H1 (cell line): ENCODE measurements around the gene DCAF8. TPM values are rescaled to one million over a fixed set of nuclear protein-coding genes. Genes with fewer than 3 reads are reported as not detected.

Experiments
- CTCF ChIA-PET: fragments of 300-600 bp; sonication (Branson Sonifier 250); formaldehyde crosslinking; loops from one replicate; lab custom pipeline; 2021; ENCODE audit not compliant: partially characterized antibody; lab: Charles Lee
- POLR2A ChIA-PET: fragments of 300-600 bp; sonication (Branson Sonifier 250); formaldehyde crosslinking; loops from one replicate; lab custom pipeline; 2021; ENCODE audit warnings: inconsistent platforms; ENCODE audit not compliant: partially characterized antibody; lab: Charles Lee
- DNase-seq, 2 experiments: peaks; one replicate each; pipeline versions ENCODE4 v3.0.0 to v3.0.0-alpha.2; 2010 to 2022; ENCODE audit warnings: low spot score in 2 of 2, low read depth in 1 of 2, mixed read lengths in 1 of 2
- FAIRE-seq: peaks from 2 replicates; lab custom pipeline; 2011; peaks lifted over from hg19 to GRCh38; lab: Jason Lieb, UNC
- H2AFZ ChIP-seq: 2 replicates; pipeline ENCODE4 v1.8.1; 2012; ENCODE audit warnings: low read length, inconsistent platforms
- H2AK5ac ChIP-seq: 2 replicates; pipeline ENCODE4 v1.6.1; 2013; ENCODE audit warnings: low read depth, low read length
- H2BK120ac ChIP-seq: replicated peaks from 2 replicates; pipeline ENCODE3; 2013; ENCODE audit warnings: low read depth, low read length, inconsistent platforms
- H2BK12ac ChIP-seq: 2 replicates; pipeline ENCODE4 v1.6.1; 2013; ENCODE audit warnings: low read depth, low read length
- H2BK15ac ChIP-seq: 2 replicates; pipeline ENCODE4 v1.6.1; 2013; ENCODE audit warnings: low read length
- H2BK20ac ChIP-seq: 2 replicates; pipeline ENCODE4 v1.6.1; 2013; ENCODE audit warnings: low read length
- H2BK5ac ChIP-seq: 2 replicates; pipeline ENCODE4 v1.6.1; 2013; ENCODE audit warnings: low read depth, low read length
- H3K14ac ChIP-seq: 2 replicates; pipeline ENCODE4 v1.6.1; 2013; ENCODE audit warnings: inconsistent platforms; ENCODE audit not compliant: insufficient read length
- H3K18ac ChIP-seq: 2 replicates; pipeline ENCODE4 v1.6.1; 2013; ENCODE audit warnings: low read length; ENCODE audit errors: extremely low read depth
- H3K23ac ChIP-seq: 2 replicates; pipeline ENCODE4 v1.6.1; 2013; ENCODE audit warnings: inconsistent platforms; ENCODE audit not compliant: insufficient read length
- H3K23me2 ChIP-seq: 2 replicates; pipeline ENCODE4 v1.6.1; 2013; ENCODE audit warnings: low read depth, low read length
- H3K27ac ChIP-seq: 2 replicates; pipeline ENCODE4 v1.6.1; 2011; ENCODE audit warnings: low read depth, low read length, inconsistent platforms
- H3K27me3 ChIP-seq, 4 experiments: replicated peaks in 1 of 4; 1 replicate in 1 of 4; 2 replicates in 3 of 4; pipeline versions ENCODE4 v1.6.1 to v1.8.1; 2011 to 2013; ENCODE audit warnings: low read length in 3 of 4, mild to moderate bottlenecking in 3 of 4, inconsistent platforms in 2 of 4, mixed read lengths in 2 of 4, moderate library complexity in 1 of 4; ENCODE audit not compliant: control insufficient read depth in 3 of 4, insufficient read depth in 3 of 4; ENCODE audit errors: extremely low read depth in 1 of 4
- H3K36me3 ChIP-seq, 4 experiments: 2 replicates each; pipeline versions ENCODE4 v1.6.1 to v1.8.1; 2011 to 2013; ENCODE audit warnings: mild to moderate bottlenecking in 4 of 4, low read length in 3 of 4, moderate library complexity in 2 of 4, control low read depth in 1 of 4, inconsistent platforms in 1 of 4; ENCODE audit not compliant: insufficient read depth in 4 of 4, control insufficient read depth in 2 of 4
- H3K4ac ChIP-seq: replicated peaks from 2 replicates; pipeline ENCODE3; 2013; ENCODE audit warnings: low read length, low read depth, mixed read lengths, inconsistent platforms; ENCODE audit not compliant: insufficient read length
- H3K4me1 ChIP-seq, 4 experiments: replicated peaks in 1 of 4; 1 replicate in 1 of 4; 2 replicates in 3 of 4; pipeline versions ENCODE4 v1.6.1 to v1.8.1; 2011 to 2013; ENCODE audit warnings: low read length in 3 of 4, inconsistent platforms in 2 of 4, mixed read lengths in 1 of 4; ENCODE audit not compliant: insufficient read depth in 4 of 4, control insufficient read depth in 3 of 4
- H3K4me2 ChIP-seq, 2 experiments: 2 replicates each; pipeline versions ENCODE4 v1.6.1 to v1.8.1; 2011 to 2013; ENCODE audit warnings: low read depth in 2 of 2, low read length in 2 of 2, control low read depth in 1 of 2, inconsistent platforms in 1 of 2, mild to moderate bottlenecking in 1 of 2; ENCODE audit not compliant: insufficient read depth in 1 of 2
- H3K4me3 ChIP-seq, 4 experiments: fragments of 200-600, 300-600 bp in 1 of 4; sonication (generic), shearing (Covaris generic), sonication (Bioruptor Twin) in 1 of 4; 2 replicates each; pipeline versions ENCODE4 v1.5.1 to v1.8.1; 2011 to 2016; ENCODE audit warnings: low read length in 4 of 4, low read depth in 3 of 4, control low read depth in 2 of 4, inconsistent platforms in 2 of 4, mild to moderate bottlenecking in 2 of 4, mixed read lengths in 1 of 4, moderate library complexity in 1 of 4; ENCODE audit not compliant: insufficient read depth in 2 of 4; ENCODE audit errors: extremely low read depth in 1 of 4
- H3K56ac ChIP-seq: replicated peaks from 2 replicates; pipeline ENCODE3; 2013; ENCODE audit warnings: low read depth, mild to moderate bottlenecking, mixed read lengths, low read length, inconsistent platforms; ENCODE audit not compliant: insufficient read length
- H3K79me1 ChIP-seq: 2 replicates; pipeline ENCODE4 v1.6.1; 2013; ENCODE audit warnings: low read depth, low read length, control low read depth
- H3K79me2 ChIP-seq, 2 experiments: 2 replicates each; pipeline versions ENCODE4 v1.6.1 to v1.8.1; 2012 to 2013; ENCODE audit warnings: low read length in 2 of 2, mild to moderate bottlenecking in 2 of 2, inconsistent platforms in 1 of 2; ENCODE audit not compliant: insufficient read depth in 2 of 2, control insufficient read depth in 1 of 2
- H3K9ac ChIP-seq, 4 experiments: replicated peaks in 1 of 4; 1 replicate in 1 of 4; 2 replicates in 3 of 4; pipeline versions ENCODE4 v1.6.1 to v1.8.1; 2011 to 2013; ENCODE audit warnings: low read depth in 3 of 4, low read length in 3 of 4, control low read depth in 2 of 4, mild to moderate bottlenecking in 2 of 4, moderate library complexity in 2 of 4, inconsistent platforms in 1 of 4; ENCODE audit errors: extremely low read depth in 1 of 4
- H3K9me3 ChIP-seq, 2 experiments: 2 replicates each; pipeline versions ENCODE4 v1.6.1 to v1.8.1; 2012 to 2013; ENCODE audit warnings: mild to moderate bottlenecking in 2 of 2, moderate library complexity in 2 of 2, control low read depth in 1 of 2, inconsistent platforms in 1 of 2, low read depth in 1 of 2, low read length in 1 of 2, mixed read lengths in 1 of 2; ENCODE audit not compliant: insufficient read depth in 2 of 2
- H4K20me1 ChIP-seq, 2 experiments: replicated peaks in 1 of 2; 2 replicates each; pipeline versions ENCODE3 to v1.8.1; 2011 to 2013; ENCODE audit warnings: inconsistent platforms in 2 of 2, low read length in 2 of 2, mild to moderate bottlenecking in 1 of 2; ENCODE audit not compliant: insufficient read depth in 2 of 2, control insufficient read depth in 1 of 2
- H4K5ac ChIP-seq: 2 replicates; pipeline ENCODE4 v1.6.1; 2013; ENCODE audit warnings: low read length, low read depth, mixed read lengths, inconsistent platforms; ENCODE audit not compliant: insufficient read length
- H4K8ac ChIP-seq: 2 replicates; pipeline ENCODE4 v1.8.0; 2013; ENCODE audit warnings: mild to moderate bottlenecking, moderate library complexity, low read length, inconsistent platforms; ENCODE audit not compliant: insufficient read depth; ENCODE audit errors: extremely low read depth
- H4K91ac ChIP-seq: replicated peaks from 2 replicates; pipeline ENCODE3; 2013; ENCODE audit warnings: low read length, mixed read lengths, inconsistent platforms; ENCODE audit not compliant: insufficient read length
- CTBP2 ChIP-seq: IDR thresholded peaks from 2 replicates; pipeline ENCODE4 v1.7.0; 2011; ENCODE audit warnings: borderline replicate concordance, mild to moderate bottlenecking, moderate library complexity, mixed read lengths, low read length; ENCODE audit not compliant: insufficient read depth, insufficient read length
- NANOG ChIP-seq: IDR thresholded peaks from 2 replicates; pipeline ENCODE4 v1.6.1; 2011; ENCODE audit warnings: low read length, low read depth, mild to moderate bottlenecking, inconsistent platforms; ENCODE audit not compliant: insufficient read depth, poor library complexity, severe bottlenecking
- NRF1 ChIP-seq: IDR thresholded peaks from 2 replicates; pipeline ENCODE4 v1.6.1; 2011; ENCODE audit warnings: mild to moderate bottlenecking, low read depth, low read length, improper control_type of control experiment
- PHF8 ChIP-seq: fragments of 200-600 bp; sonication (generic); conservative IDR thresholded peaks from 2 replicates; pipeline ENCODE4 v1.7.1; 2012; ENCODE audit warnings: low read depth, mild to moderate bottlenecking, inconsistent platforms, low read length, moderate library complexity
- POLR2AphosphoS5 ChIP-seq: IDR thresholded peaks from 2 replicates; pipeline ENCODE4 v1.6.1; 2011; ENCODE audit warnings: low read depth, low read length
- SAP30 ChIP-seq: fragments of 300-600 bp; sonication (generic); IDR thresholded peaks from 2 replicates; pipeline ENCODE4 v1.7.1; 2012; ENCODE audit warnings: low read length, moderate library complexity, mild to moderate bottlenecking, inconsistent platforms; ENCODE audit not compliant: insufficient read depth, insufficient replicate concordance
- SIN3A ChIP-seq, 2 experiments: IDR thresholded peaks in 1 of 2; conservative IDR thresholded peaks in 1 of 2; 2 replicates each; pipeline ENCODE4 v1.6.1; 2011 to 2012; ENCODE audit warnings: low read length in 2 of 2, improper control_type of control experiment in 1 of 2, low read depth in 1 of 2, mild to moderate bottlenecking in 1 of 2
- SIRT6 ChIP-seq: IDR thresholded peaks from one replicate; pipeline ENCODE4 v1.7.1; 2012; ENCODE audit warnings: low read length, inconsistent platforms
- SP1 ChIP-seq: IDR thresholded peaks from 2 replicates; pipeline ENCODE4 v1.6.1; 2011; ENCODE audit warnings: low read depth, low read length
- TAF1 ChIP-seq: IDR thresholded peaks from 2 replicates; pipeline ENCODE4 v1.6.1; 2011; ENCODE audit warnings: mild to moderate bottlenecking, low read depth, low read length
- WGBS, 2 experiments: shearing (Covaris generic) in 1 of 2; methylation state at CpG; one replicate each; pipeline versions ENCODE4 v1.1.6 to v1.1.7; 2013 to 2015; ENCODE audit warnings: low lambda C conversion rate in 2 of 2, mixed read lengths in 2 of 2, inconsistent platforms in 1 of 2, low coverage in 1 of 2, missing lambda C conversion rate in 1 of 2; ENCODE audit not compliant: insufficient replicate concordance in 2 of 2, insufficient coverage in 1 of 2, insufficient read length in 1 of 2; ENCODE audit errors: extremely low coverage in 1 of 2, missing lambda C conversion rate in 1 of 2; 5-methylcytosine and 5-hydroxymethylcytosine counted together
- polyA plus RNA-seq, 7 experiments: library from polyadenylated mRNA; depleted of rRNA in 3 of 7; stranded (reverse) in 5 of 7; unstranded in 2 of 7; fragments of >200 nt in 5 of 7; fragments of 200-250 nt in 2 of 7; gene quantifications; 1 replicate in 5 of 7; 2 replicates in 1 of 7; 4 replicates in 1 of 7; pipeline versions ENCODE4 v1.2.1 to v1.2.3, GENCODE V29; 2011 to 2013; ENCODE audit warnings: missing spikeins in 2 of 7, mixed read lengths in 2 of 7
- total RNA-seq: library from RNA; stranded (reverse); fragmentation: NEBNext Ultra II Directional; extraction: Animal tissue kit (Norgen Biotek cat#: 25700); gene quantifications from 2 replicates; pipeline ENCODE4 v1.2.1, GENCODE V29; 2021
- TF ChIP-seq, protein P1 (sequence below): IDR thresholded peaks from 2 replicates; pipeline ENCODE4 v1.6.1; 2012; ENCODE audit warnings: inconsistent platforms

DCAF8 gene
- total and polyA plus RNA-seq, 2 of the 8 experiments (the other 6 are each of a cell fraction or from before 2014, with no cell fraction given) = 68.2 to 110 TPM

DNA sequence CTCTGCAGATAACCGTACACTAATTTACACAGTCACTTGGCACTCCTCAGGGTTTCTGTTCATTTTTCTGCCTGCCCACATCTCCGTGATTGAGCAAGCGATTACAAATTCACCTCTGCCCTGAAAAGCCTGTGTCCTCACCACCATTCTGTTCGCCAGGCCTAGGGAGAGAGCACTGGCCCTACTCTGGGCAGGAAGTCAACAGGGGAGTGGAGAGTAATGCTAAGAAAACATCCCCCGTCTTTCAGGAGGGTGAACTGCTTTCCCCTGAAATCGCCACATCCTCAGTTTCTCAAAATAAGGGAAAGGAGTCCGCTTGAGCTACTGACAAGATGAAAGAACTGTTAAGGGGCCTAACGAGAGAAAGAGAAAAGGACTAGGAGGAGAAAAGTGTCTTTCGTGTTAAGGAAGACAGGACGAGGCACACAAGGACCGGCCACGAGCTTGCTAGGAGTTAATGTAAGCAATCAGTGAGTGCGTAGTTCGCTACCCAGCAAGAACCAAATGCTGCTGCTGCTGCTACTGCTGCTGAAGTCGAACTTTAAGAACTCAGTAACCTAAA is 22.0 kb upstream of the DCAF8 start:
- Histone ChIP-seq H2BK120ac (no peak overlapping the region), H3K4me2 (peak overlapping the region; percentile 82), H3K9ac (peak overlapping the region; percentile 86 to 94 (median 88)), H2BK12ac (no peak overlapping the region), H2BK15ac (no peak overlapping the region; the same call in 1 of the 2 replicates), H3K56ac (no peak overlapping the region), H3K4me1 (peaks cover 5 to 6% (median 5%) of the 10 kb centered on the region in 4 experiments; a peak in 6 of 7 replicates), H3K18ac (no peak overlapping the region), H2BK20ac (no peak overlapping the region), H2BK5ac (peak overlapping the region; percentile 71), H3K79me2 (peaks cover 0 to 15% of the 10 kb centered on the region in 2 experiments; a peak in 2 of 4 replicates), H2AFZ (no peak overlapping the region), H3K27ac (peak overlapping the region; percentile 81), H4K8ac (0 out of 2 replicates have a peak overlapping the region, but pooled peaks have one; percentile 83), H4K20me1 (peaks cover 0 to 3% of the 10 kb centered on the region in 2 experiments), H3K23ac (no peak overlapping the region), H4K5ac (no peak overlapping the region), H3K4ac (no peak overlapping the region), H3K79me1 (peaks cover 3% of the 10 kb centered on the region; the same call in 1 of the 2 replicates), H3K9me3 (no peaks in the 10 kb centered on the region), H3K36me3 (peaks cover 18 to 37% (median 33%) of the 10 kb centered on the region in 4 experiments), H3K23me2 (peaks cover 6% of the 10 kb centered on the region; the same call in 1 of the 2 replicates), H2AK5ac (no peak overlapping the region), H3K14ac (no peak overlapping the region), H3K27me3 (no peaks in the 10 kb centered on the region), H3K4me3 (peak overlapping the region; percentile 87 to 98 (median 90)), H4K91ac (no peak overlapping the region)
- WGBS, 2 experiments = 17% methylated on average over 15 of the region's 15 CpGs; no CpG with 5 or more reads in 1 of the 2 experiments
- no peak for DNase-seq
- ChIA-PET POLR2A (interaction anchor here (0.6 to 7.2 kb wide), 25 partner anchors 10 to 187 kb away, joined by 3 to 79 read pairs (median 3); partner anchors contain the start of genes ATP1A2, COPA, DCAF8 and NCSTN), CTCF (interaction anchor here (0.7 to 1.6 kb wide), 13 partner anchors 10 to 199 kb away, joined by 3 to 8 read pairs (median 3); no protein-coding TSS in a partner anchor)
- no peak for FAIRE-seq
- TF ChIP-seq PHF8 (no peak), TAF1 (no peak), CTBP2 (no peak), NANOG (no peak), POLR2AphosphoS5 (no peak), SP1 (no peak), SAP30 (no peak), SIRT6 (no peak), NRF1 (no peak), SIN3A (conservative IDR thresholded peaks at IDR 0.05 in 1 of 2, IDR thresholded peaks at IDR 0.05 in 1 of 2; ENCODE audit: low read depth in 1 of 2, low read length in 2 of 2) (no peak)
- TF ChIP-seq, protein P1, sequence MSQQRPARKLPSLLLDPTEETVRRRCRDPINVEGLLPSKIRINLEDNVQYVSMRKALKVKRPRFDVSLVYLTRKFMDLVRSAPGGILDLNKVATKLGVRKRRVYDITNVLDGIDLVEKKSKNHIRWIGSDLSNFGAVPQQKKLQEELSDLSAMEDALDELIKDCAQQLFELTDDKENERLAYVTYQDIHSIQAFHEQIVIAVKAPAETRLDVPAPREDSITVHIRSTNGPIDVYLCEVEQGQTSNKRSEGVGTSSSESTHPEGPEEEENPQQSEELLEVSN = no peak
